Liver (tissue), 9 donors: ENCODE measurements around the gene CDC20. TPM values are rescaled to one million over a fixed set of nuclear protein-coding genes. Genes with fewer than 3 reads are reported as not detected.
"Not testable (repeated sequence)": the region's sequence is repeated elsewhere in the genome, so short reads cannot be mapped to it uniquely, and the experiment has no call there.

Experiments
- DNase-seq: peaks from one replicate; pipeline ENCODE4 v3.0.0-alpha.2; 2017; ENCODE audit warnings: low spot score
- H3K27ac ChIP-seq, 2 donors: one replicate each; pipeline ENCODE4 v1.7.0; 2013; ENCODE audit warnings: inconsistent platforms in 2 of 2, low read length in 2 of 2, control low read depth in 1 of 2, low read depth in 1 of 2, mild to moderate bottlenecking in 1 of 2
- H3K27me3 ChIP-seq, 4 donors: one replicate each; pipeline versions ENCODE4 v1.6.1 to v1.7.0; 2013; ENCODE audit warnings: low read length in 3 of 4, inconsistent platforms in 1 of 4, mild to moderate bottlenecking in 1 of 4, moderate library complexity in 1 of 4; ENCODE audit not compliant: control insufficient read depth in 4 of 4, insufficient read depth in 4 of 4
- H3K36me3 ChIP-seq, 4 donors: one replicate each; pipeline versions ENCODE4 v1.6.1 to v1.7.0; 2013; ENCODE audit warnings: low read length in 3 of 4, mild to moderate bottlenecking in 3 of 4, low read depth in 1 of 4, moderate library complexity in 1 of 4; ENCODE audit not compliant: control insufficient read depth in 4 of 4, insufficient read depth in 3 of 4
- H3K4me1 ChIP-seq, 4 donors: one replicate each; pipeline versions ENCODE4 v1.6.1 to v1.7.0; 2013; ENCODE audit warnings: low read length in 3 of 4, mild to moderate bottlenecking in 3 of 4, moderate library complexity in 1 of 4; ENCODE audit not compliant: control insufficient read depth in 4 of 4, insufficient read depth in 4 of 4
- H3K4me3 ChIP-seq, 3 donors: one replicate each; pipeline versions ENCODE4 v1.6.1 to v1.7.0; 2013; ENCODE audit warnings: low read length in 3 of 3, control low read depth in 1 of 3, low read depth in 1 of 3, mild to moderate bottlenecking in 1 of 3
- H3K9ac ChIP-seq, 2 donors: one replicate each; pipeline ENCODE4 v1.7.0; 2013; ENCODE audit warnings: low read length in 2 of 2, mild to moderate bottlenecking in 2 of 2, moderate library complexity in 2 of 2, control low read depth in 1 of 2, low read depth in 1 of 2
- H3K9me3 ChIP-seq, 4 donors: one replicate each; pipeline versions ENCODE4 v1.6.1 to v1.7.0; 2013; ENCODE audit warnings: low read length in 3 of 4; ENCODE audit not compliant: control insufficient read depth in 4 of 4
- FOXA1 ChIP-seq: IDR thresholded peaks from 2 replicates; pipeline ENCODE4 v1.6.1; 2016; ENCODE audit warnings: antibody characterized with exemption
- FOXA2 ChIP-seq: IDR thresholded peaks from 2 replicates; pipeline ENCODE4 v1.6.1; 2016; ENCODE audit warnings: antibody characterized with exemption
- HNF4A ChIP-seq, 2 donors: conservative IDR thresholded peaks; 2 replicates each; pipeline ENCODE4 v1.6.1; 2016; ENCODE audit warnings: antibody characterized with exemption in 2 of 2, mild to moderate bottlenecking in 2 of 2
- HNF4G ChIP-seq: IDR thresholded peaks from 2 replicates; pipeline ENCODE4 v1.6.1; 2016; ENCODE audit warnings: antibody characterized with exemption
- JUND ChIP-seq, 2 donors: IDR thresholded peaks; 2 replicates each; pipeline ENCODE4 v1.6.1; 2016; ENCODE audit warnings: antibody characterized with exemption in 2 of 2
- NR2F2 ChIP-seq: IDR thresholded peaks from 2 replicates; pipeline ENCODE4 v1.6.1; 2016; ENCODE audit warnings: antibody characterized with exemption
- RAD21 ChIP-seq, 2 donors: IDR thresholded peaks; 2 replicates each; pipeline ENCODE4 v1.6.1; 2016; ENCODE audit warnings: antibody characterized with exemption in 2 of 2, mild to moderate bottlenecking in 2 of 2
- SP1 ChIP-seq: IDR thresholded peaks from 2 replicates; pipeline ENCODE4 v1.6.1; 2018; ENCODE audit warnings: antibody characterized with exemption, mild to moderate bottlenecking
- TAF1 ChIP-seq: conservative IDR thresholded peaks from 2 replicates; pipeline ENCODE4 v1.6.1; 2016; ENCODE audit warnings: antibody characterized with exemption, mild to moderate bottlenecking
- YY1 ChIP-seq: IDR thresholded peaks from 2 replicates; pipeline ENCODE4 v1.6.1; 2016; ENCODE audit warnings: antibody characterized with exemption, mild to moderate bottlenecking
- WGBS: extraction: QIAGEN DNeasy Blood & Tissue Kit; methylation state at CpG from one replicate; pipeline ENCODE4 v1.1.7; 2013; 5-methylcytosine and 5-hydroxymethylcytosine counted together
- polyA plus RNA-seq, 2 donors: library from polyadenylated mRNA; stranded (reverse) in 1 of 2; unstranded in 1 of 2; fragments of 200-250 nt in 1 of 2; fragments of >200 nt in 1 of 2; fragmentation: Nextera tagmentation in 1 of 2; extraction: Ambion mirVana in 1 of 2; gene quantifications; one replicate each; pipeline versions ENCODE4 v1.2.1 to v1.2.3, GENCODE V29; 2013 to 2015
- total RNA-seq, 2 donors: library from RNA; depleted of rRNA; stranded (reverse); fragments of >200 nt; gene quantifications; one replicate each; pipeline ENCODE4 v1.2.3, GENCODE V29; 2014
- TF ChIP-seq, protein P1 (sequence below): IDR thresholded peaks from 2 replicates; pipeline ENCODE4 v1.6.1; 2016; ENCODE audit warnings: antibody characterized with exemption
- TF ChIP-seq, protein P2 (sequence below): IDR thresholded peaks from 2 replicates; pipeline ENCODE4 v1.6.1; 2016; ENCODE audit warnings: antibody characterized with exemption, mild to moderate bottlenecking
- TF ChIP-seq, protein P3 (sequence below): IDR thresholded peaks from 2 replicates; pipeline ENCODE4 v1.6.1; 2016; ENCODE audit warnings: antibody characterized with exemption
- TF ChIP-seq, protein P4 (sequence below): IDR thresholded peaks from 2 replicates; pipeline ENCODE4 v1.6.1; 2016; ENCODE audit warnings: antibody characterized with exemption
- TF ChIP-seq, protein P5 (sequence below): fragments of 150-350 bp; IDR thresholded peaks from 2 replicates; pipeline ENCODE4 v1.5.1; 2017; ENCODE audit warnings: improper control_type of control experiment, low read depth, low read length; ENCODE audit not compliant: missing input control
- donor health status: healthy.
- donor health status: healthy.
- donor health status: healthy.
- donor health status: healthy.
- donor health status: healthy.

The CDC20 gene
- total and polyA plus RNA-seq, 4 donors, result 0.25 to 73.4 (median 3.5) TPM

DNA sequence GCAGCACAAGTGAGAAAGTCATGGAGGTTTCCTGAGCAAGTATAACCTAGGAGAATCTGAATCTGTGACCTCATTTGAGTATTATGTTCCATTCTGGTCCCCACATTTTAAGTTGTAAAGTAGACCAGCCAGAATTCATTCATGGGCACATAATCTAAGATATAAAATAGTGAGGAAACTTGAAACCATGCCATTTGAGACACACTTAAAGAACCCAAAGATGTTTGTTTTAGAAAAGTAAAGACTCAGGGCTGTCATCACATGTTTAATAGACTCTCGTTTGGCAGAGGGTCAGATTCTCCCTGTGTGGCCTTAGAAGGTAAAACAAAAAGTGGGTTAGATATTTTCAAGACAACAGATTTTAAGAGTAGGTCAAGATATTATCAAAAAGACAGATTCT is 37.3 kb downstream of the CDC20 start (continued):
- TF ChIP-seq JUND (IDR thresholded peaks at IDR 0.05) (no peak), RAD21 (IDR thresholded peaks at IDR 0.05) (no peak)

DNA sequence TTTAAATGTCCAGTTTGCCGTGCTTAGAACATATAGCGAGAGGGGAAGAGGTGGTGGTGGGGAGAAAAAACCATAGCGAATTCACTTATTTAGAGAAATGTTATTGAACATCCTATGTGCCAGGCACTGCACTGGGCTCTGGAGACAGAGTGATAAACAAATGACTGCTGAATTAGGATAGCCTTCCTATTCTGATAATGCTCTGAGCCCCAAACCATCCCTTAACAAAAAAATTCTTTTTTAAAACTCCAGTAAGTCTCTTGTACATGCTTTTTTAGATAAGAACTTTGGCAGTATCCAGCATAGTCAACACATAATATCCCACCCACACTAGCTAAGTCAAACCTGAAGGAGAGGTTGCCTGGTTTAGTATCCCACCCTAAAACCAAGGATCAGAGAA is 39.4 kb downstream of the CDC20 start:
- 98% methylated on average over 3 of the region's 3 CpGs for WGBS
- Histone ChIP-seq H3K9ac (no peak overlapping the region), H3K27ac (no peak overlapping the region), H3K4me3 (no peak overlapping the region), H3K9me3 (no peaks in the 10 kb centered on the region), H3K27me3 (no peaks in the 10 kb centered on the region), H3K4me1 (no peaks in the 10 kb centered on the region), H3K36me3 (peaks cover 0 to 8% (median 6%) of the 10 kb centered on the region in 4 donors)
- TF ChIP-seq RAD21 (IDR thresholded peaks at IDR 0.05) (no peak), HNF4A (conservative IDR thresholded peaks at IDR 0.05) (no peak), FOXA2 (no peak), JUND (IDR thresholded peaks at IDR 0.05) (no peak), TAF1 (no peak)
- DNase-seq, result no peak

DNA sequence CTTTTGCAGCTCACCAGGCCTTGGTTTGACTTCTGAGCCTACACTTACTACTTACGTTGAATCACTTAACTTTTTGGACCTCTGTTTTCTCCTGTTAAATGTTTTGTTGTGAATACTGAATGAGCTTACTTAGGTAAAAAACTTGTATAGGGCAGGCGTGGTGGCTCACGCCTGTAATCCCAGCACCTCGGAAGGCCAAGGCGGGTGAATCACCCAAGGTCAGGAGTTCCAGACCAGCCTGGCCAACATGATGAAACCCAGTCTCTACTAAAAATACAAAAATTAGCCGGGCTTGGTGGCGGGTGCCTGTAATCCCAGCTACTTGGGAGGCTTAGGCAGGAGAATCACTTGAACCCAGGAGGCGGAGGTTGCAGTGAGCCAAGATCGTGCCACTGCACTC is 41.7 kb downstream of the CDC20 start:
- 97% methylated on average over 9 of the region's 9 CpGs for WGBS
- H3K4me1 ChIP-seq, H3K4me3 ChIP-seq, DNase-seq, H3K27ac ChIP-seq, H3K9me3 ChIP-seq, H3K27me3 ChIP-seq, H3K9ac ChIP-seq: not testable (repeated sequence)
- peaks cover 4 to 26% (median 14%) of the 10 kb centered on the region in 4 donors for H3K36me3 ChIP-seq

DNA sequence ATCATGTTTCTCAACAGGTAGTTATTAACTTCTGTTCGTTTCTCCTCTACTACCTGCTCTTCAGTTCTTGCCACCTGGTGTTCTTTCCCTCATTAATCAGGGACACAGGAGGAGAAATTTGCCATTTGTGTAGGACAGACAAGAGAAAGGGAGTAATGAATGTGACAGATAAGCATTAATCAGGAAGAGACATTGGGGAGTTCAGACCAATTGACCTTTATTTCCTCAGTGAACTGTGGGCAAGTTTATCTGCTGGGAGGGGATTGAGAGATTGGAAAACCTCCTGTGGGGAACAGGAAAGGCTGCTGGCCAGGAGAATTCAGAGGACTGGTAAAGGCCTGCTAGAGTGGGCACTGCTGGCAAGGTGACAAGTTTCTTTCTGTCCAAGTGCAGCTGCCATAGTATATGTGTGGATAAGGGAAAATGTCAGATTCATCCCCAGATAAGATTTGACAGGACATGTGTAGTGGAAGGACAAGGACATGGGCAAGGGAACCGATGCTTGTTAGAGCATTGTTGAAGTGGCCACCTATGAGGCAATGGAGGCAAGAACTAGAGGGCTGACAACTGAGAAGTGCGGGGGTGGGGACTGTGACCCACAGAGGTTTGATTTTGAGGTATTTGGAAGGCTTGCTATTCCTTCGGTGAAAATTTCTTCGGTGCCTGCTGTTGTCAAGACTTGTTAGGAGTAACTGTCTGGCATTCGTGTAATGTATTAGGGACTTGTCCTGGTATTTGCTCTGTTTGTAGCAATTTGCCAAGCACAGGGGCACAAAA is 43.5 kb downstream of the CDC20 start:
- Histone ChIP-seq H3K9ac (no peak overlapping the region), H3K36me3 (peaks cover 6 to 30% (median 16%) of the 10 kb centered on the region in 4 donors), H3K27ac (no peak overlapping the region), H3K9me3 (no peaks in the 10 kb centered on the region), H3K4me1 (no peaks in the 10 kb centered on the region), H3K4me3 (no peak overlapping the region), H3K27me3 (no peaks in the 10 kb centered on the region)
- 95% methylated on average over 6 of the region's 6 CpGs for WGBS
- no peak for DNase-seq
- TF ChIP-seq, protein P1, sequence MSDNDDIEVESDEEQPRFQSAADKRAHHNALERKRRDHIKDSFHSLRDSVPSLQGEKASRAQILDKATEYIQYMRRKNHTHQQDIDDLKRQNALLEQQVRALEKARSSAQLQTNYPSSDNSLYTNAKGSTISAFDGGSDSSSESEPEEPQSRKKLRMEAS, result no peak
- TF ChIP-seq SP1 (no peak), TAF1 (no peak), FOXA1 (no peak), NR2F2 (no peak), JUND (IDR thresholded peaks at IDR 0.05) (no peak), YY1 (no peak), HNF4A (conservative IDR thresholded peaks at IDR 0.05) (no peak), RAD21 (IDR thresholded peaks at IDR 0.05) (no peak), FOXA2 (no peak), HNF4G (no peak)
- TF ChIP-seq, protein P2, sequence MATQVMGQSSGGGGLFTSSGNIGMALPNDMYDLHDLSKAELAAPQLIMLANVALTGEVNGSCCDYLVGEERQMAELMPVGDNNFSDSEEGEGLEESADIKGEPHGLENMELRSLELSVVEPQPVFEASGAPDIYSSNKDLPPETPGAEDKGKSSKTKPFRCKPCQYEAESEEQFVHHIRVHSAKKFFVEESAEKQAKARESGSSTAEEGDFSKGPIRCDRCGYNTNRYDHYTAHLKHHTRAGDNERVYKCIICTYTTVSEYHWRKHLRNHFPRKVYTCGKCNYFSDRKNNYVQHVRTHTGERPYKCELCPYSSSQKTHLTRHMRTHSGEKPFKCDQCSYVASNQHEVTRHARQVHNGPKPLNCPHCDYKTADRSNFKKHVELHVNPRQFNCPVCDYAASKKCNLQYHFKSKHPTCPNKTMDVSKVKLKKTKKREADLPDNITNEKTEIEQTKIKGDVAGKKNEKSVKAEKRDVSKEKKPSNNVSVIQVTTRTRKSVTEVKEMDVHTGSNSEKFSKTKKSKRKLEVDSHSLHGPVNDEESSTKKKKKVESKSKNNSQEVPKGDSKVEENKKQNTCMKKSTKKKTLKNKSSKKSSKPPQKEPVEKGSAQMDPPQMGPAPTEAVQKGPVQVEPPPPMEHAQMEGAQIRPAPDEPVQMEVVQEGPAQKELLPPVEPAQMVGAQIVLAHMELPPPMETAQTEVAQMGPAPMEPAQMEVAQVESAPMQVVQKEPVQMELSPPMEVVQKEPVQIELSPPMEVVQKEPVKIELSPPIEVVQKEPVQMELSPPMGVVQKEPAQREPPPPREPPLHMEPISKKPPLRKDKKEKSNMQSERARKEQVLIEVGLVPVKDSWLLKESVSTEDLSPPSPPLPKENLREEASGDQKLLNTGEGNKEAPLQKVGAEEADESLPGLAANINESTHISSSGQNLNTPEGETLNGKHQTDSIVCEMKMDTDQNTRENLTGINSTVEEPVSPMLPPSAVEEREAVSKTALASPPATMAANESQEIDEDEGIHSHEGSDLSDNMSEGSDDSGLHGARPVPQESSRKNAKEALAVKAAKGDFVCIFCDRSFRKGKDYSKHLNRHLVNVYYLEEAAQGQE, result no peak
- TF ChIP-seq, protein P3, sequence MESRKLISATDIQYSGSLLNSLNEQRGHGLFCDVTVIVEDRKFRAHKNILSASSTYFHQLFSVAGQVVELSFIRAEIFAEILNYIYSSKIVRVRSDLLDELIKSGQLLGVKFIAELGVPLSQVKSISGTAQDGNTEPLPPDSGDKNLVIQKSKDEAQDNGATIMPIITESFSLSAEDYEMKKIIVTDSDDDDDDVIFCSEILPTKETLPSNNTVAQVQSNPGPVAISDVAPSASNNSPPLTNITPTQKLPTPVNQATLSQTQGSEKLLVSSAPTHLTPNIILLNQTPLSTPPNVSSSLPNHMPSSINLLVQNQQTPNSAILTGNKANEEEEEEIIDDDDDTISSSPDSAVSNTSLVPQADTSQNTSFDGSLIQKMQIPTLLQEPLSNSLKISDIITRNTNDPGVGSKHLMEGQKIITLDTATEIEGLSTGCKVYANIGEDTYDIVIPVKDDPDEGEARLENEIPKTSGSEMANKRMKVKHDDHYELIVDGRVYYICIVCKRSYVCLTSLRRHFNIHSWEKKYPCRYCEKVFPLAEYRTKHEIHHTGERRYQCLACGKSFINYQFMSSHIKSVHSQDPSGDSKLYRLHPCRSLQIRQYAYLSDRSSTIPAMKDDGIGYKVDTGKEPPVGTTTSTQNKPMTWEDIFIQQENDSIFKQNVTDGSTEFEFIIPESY, result no peak
- TF ChIP-seq, protein P4, sequence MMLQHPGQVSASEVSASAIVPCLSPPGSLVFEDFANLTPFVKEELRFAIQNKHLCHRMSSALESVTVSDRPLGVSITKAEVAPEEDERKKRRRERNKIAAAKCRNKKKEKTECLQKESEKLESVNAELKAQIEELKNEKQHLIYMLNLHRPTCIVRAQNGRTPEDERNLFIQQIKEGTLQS, result no peak
- TF ChIP-seq, protein P5, sequence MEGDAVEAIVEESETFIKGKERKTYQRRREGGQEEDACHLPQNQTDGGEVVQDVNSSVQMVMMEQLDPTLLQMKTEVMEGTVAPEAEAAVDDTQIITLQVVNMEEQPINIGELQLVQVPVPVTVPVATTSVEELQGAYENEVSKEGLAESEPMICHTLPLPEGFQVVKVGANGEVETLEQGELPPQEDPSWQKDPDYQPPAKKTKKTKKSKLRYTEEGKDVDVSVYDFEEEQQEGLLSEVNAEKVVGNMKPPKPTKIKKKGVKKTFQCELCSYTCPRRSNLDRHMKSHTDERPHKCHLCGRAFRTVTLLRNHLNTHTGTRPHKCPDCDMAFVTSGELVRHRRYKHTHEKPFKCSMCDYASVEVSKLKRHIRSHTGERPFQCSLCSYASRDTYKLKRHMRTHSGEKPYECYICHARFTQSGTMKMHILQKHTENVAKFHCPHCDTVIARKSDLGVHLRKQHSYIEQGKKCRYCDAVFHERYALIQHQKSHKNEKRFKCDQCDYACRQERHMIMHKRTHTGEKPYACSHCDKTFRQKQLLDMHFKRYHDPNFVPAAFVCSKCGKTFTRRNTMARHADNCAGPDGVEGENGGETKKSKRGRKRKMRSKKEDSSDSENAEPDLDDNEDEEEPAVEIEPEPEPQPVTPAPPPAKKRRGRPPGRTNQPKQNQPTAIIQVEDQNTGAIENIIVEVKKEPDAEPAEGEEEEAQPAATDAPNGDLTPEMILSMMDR, result no peak
